ENCODE measurements around the gene SPRR2A. TPM values are rescaled to one million over a fixed set of nuclear protein-coding genes. Genes with fewer than 3 reads are reported as not detected.

SPRR2A gene
- total RNA-seq, 5 donors from 2014 or later (not counting 1 experiment from before 2014, with no cell fraction given): not detected

DNA sequence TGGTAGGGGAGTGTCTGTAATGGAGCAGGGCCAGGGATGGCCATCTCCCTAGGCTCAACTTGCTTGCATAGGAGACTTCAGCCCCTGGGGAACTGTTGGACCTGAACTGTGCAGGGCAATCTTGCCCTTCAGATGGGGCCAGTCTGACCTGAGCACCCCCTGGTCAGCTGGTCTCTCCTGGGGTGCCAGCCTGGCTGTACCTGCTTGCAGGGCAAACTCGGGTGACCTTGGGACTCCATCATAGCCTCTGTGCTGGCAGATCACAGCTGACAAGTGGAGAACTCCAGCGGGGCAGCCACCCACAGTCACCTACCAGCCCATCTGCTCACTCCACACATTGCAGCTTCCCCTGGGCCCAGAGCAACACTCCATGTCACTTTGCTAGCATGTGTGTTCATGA lies 8.1 kb downstream of the SPRR2A start:
- Mint-ChIP-seq H3K36me3 (no peaks in the 10 kb centered on the region), H3K27me3 (peaks cover 27 to 45% of the 10 kb centered on the region in 2 donors), H3K4me3 (no peak overlapping the region), H3K4me1 (no peaks in the 10 kb centered on the region), H3K9me3 (peaks cover 0 to 8% (median 5%) of the 10 kb centered on the region in 3 donors), H3K27ac (no peak overlapping the region)
- Histone ChIP-seq H3K36me3 (ENCODE audit: control insufficient read depth in 2 of 2, extremely low read depth in 1 of 2, insufficient read depth in 1 of 2, low read length in 1 of 2) (no peaks in the 10 kb centered on the region), H3K4me1 (ENCODE audit: control insufficient read depth in 1 of 2, extremely low read depth in 1 of 2, insufficient read depth in 2 of 2, low read length in 2 of 2) (no peaks in the 10 kb centered on the region), H3K27ac (ENCODE audit: low read length) (no peak overlapping the region), H3K4me3 (ENCODE audit: control insufficient read depth in 1 of 2, extremely low read depth in 1 of 2, low read length in 1 of 2) (no peak overlapping the region), H3K9me3 (no peaks in the 10 kb centered on the region), H3K27me3 (replicated peaks in 1 of 2; ENCODE audit: control insufficient read depth in 2 of 2, extremely low read depth in 1 of 2, insufficient read depth in 2 of 2, low read length in 1 of 2) (peaks cover 0 to 14% of the 10 kb centered on the region in 2 experiments)
- DNase-seq (no peak), ATAC-seq (replicated peaks in 1 of 4) (no peak)
- ChIA-PET CTCF (no interaction called here), POLR2A (no interaction called here)
- 89% methylated on average over 1 of the region's 2 CpGs for WGBS (ENCODE audit: insufficient coverage)

DNA sequence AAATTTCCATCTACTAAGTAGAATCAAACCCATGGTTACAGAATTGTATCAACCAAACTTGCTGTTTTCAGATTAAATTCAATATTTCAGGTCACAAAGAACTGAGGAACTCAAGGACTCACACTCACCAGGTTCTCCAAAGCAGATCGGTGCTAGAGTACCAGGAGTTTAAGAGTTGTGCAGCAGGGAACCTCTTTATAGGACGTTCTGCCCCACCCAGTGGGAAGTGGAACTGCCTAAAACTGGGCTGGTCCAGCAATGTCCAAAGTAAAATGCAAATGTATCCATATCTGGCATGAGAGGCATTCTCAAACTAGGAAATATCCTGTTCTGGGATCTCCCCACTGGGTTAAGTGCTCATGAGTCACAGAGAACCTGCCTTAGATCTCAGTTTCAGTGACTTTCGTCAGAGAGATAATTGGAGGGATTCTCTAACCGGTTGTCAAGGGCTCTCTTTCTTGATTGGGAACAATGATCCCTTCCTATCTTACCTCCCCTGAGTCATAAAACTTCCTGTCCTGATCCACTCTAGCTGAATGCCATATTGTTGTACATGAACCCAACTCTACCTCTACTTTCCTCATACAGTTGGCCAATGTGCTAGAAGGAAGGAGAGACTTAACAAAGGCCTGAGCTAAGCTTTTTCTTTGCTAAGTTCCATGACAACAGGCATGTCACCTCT lies 16.2 kb downstream of the SPRR2A start, which contains the start of gene SPRR2D:
TSS of gene SPRR2D (minus strand) at position 171 of the 682 bp plus-strand sequence. CDS start 774 bp downstream, outside the sequence.
- no CpG with 5 or more reads among the region's 4 CpGs for WGBS (ENCODE audit: insufficient coverage)
- CTCF ChIA-PET: no interaction called here
- Histone ChIP-seq H3K9me3 (no peaks in the 10 kb centered on the region), H3K27me3 (replicated peaks in 1 of 2; ENCODE audit: control insufficient read depth in 2 of 2, extremely low read depth in 1 of 2, insufficient read depth in 2 of 2, low read length in 1 of 2) (peaks cover 0 to 2% of the 10 kb centered on the region in 2 experiments), H3K4me1 (ENCODE audit: control insufficient read depth in 1 of 2, extremely low read depth in 1 of 2, insufficient read depth in 2 of 2, low read length in 2 of 2) (no peaks in the 10 kb centered on the region), H3K27ac (ENCODE audit: low read length) (no peak within 1 kb of the TSS), H3K36me3 (ENCODE audit: control insufficient read depth in 2 of 2, extremely low read depth in 1 of 2, insufficient read depth in 1 of 2, low read length in 1 of 2) (no peaks in the 10 kb centered on the region), H3K4me3 (ENCODE audit: control insufficient read depth in 1 of 2, extremely low read depth in 1 of 2, low read length in 1 of 2) (no peak within 1 kb of the TSS)
- H3K27me3 Mint-ChIP-seq: peaks cover 52 to 61% of the 10 kb centered on the region in 2 donors
- DNase-seq: no peak
- H3K27ac Mint-ChIP-seq: no peak within 1 kb of the TSS
- H3K36me3 Mint-ChIP-seq: no peaks in the 10 kb centered on the region
- no peaks in the 10 kb centered on the region for H3K9me3 Mint-ChIP-seq
- POLR2A ChIA-PET: no interaction called here
- ATAC-seq (replicated peaks in 1 of 4): no peak
- H3K4me3 Mint-ChIP-seq: no peak within 1 kb of the TSS
- no peaks in the 10 kb centered on the region for H3K4me1 Mint-ChIP-seq

DNA sequence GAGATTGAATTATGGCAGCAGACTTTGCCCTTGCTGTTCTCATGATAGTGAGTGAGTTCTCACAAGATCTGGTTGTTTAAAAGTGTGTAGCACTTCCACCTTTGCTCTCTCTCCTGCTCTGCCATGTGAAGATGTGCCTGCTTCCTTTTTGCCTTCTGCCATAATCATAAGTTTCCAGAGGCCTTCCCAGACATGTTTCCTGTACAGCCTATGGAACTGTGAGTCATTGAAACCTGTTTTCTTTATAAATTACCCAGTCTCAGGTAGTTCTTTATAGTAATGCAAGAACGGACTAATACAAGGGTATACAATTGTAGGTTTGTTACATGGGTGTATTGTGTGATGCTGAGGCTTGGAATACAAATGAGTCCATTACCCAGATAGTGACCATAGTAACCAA lies 22.1 kb downstream of the SPRR2A start:
- no peak overlapping the region for H3K4me3 ChIP-seq (ENCODE audit: control insufficient read depth in 1 of 2, extremely low read depth in 1 of 2, low read length in 1 of 2)
- DNase-seq (no peak), ATAC-seq (replicated peaks in 1 of 4) (no peak)
- CTCF ChIA-PET: no interaction called here
- no CpG with 5 or more reads among the region's 1 CpG for WGBS (ENCODE audit: insufficient coverage)
- Mint-ChIP-seq H3K27me3 (peaks cover 26 to 45% of the 10 kb centered on the region in 2 donors), H3K27ac (no peak overlapping the region), H3K36me3 (no peaks in the 10 kb centered on the region), H3K4me1 (no peaks in the 10 kb centered on the region), H3K9me3 (no peaks in the 10 kb centered on the region), H3K4me3 (no peak overlapping the region)
- no peak overlapping the region for H3K27ac ChIP-seq (ENCODE audit: low read length)
- H3K4me1 ChIP-seq (ENCODE audit: control insufficient read depth in 1 of 2, extremely low read depth in 1 of 2, insufficient read depth in 2 of 2, low read length in 2 of 2): no peaks in the 10 kb centered on the region
- POLR2A ChIA-PET: no interaction called here
- no peaks in the 10 kb centered on the region for H3K36me3 ChIP-seq (ENCODE audit: control insufficient read depth in 2 of 2, extremely low read depth in 1 of 2, insufficient read depth in 1 of 2, low read length in 1 of 2)
- peaks cover 0 to 5% of the 10 kb centered on the region in 2 experiments for H3K27me3 ChIP-seq (replicated peaks in 1 of 2; ENCODE audit: control insufficient read depth in 2 of 2, extremely low read depth in 1 of 2, insufficient read depth in 2 of 2, low read length in 1 of 2)
- H3K9me3 ChIP-seq: no peaks in the 10 kb centered on the region

DNA sequence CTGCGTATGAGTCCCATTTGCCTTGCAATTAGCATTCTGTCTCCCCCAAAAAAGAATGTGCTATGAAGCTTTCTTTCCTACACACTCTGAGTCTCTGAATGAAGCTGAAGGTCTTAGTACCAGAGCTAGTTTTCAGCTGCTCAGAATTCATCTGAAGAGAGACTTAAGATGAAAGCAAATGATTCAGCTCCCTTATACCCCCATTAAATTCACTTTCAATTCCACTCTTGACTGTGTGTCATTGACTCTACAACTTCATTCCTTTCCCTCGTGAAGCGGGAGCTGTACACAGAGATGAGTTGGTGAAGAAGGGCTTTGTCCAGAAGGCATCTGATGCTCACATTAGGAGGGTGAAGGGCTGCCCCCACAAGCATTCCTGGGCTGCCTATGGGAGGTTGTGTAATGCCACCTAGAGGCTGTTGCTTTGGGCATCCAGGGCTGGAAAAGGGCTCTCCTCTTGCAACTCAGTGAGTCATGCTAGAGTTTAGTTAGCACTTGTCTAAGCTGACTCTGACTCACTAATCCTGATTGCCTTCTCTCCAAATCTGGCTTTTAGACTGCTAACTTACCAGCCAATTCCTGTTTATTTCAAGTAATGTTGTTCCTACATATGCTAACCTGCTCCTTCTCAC lies 24.5 kb downstream of the SPRR2A start:
- Mint-ChIP-seq H3K27me3 (peaks cover 19 to 40% of the 10 kb centered on the region in 2 donors), H3K9me3 (no peaks in the 10 kb centered on the region), H3K4me3 (no peak overlapping the region), H3K36me3 (no peaks in the 10 kb centered on the region), H3K4me1 (no peaks in the 10 kb centered on the region), H3K27ac (no peak overlapping the region)
- no peaks in the 10 kb centered on the region for H3K9me3 ChIP-seq
- DNase-seq (no peak), ATAC-seq (replicated peaks in 1 of 4) (no peak)
- no peaks in the 10 kb centered on the region for H3K4me1 ChIP-seq (ENCODE audit: control insufficient read depth in 1 of 2, extremely low read depth in 1 of 2, insufficient read depth in 2 of 2, low read length in 2 of 2)
- POLR2A ChIA-PET: no interaction called here
- CTCF ChIA-PET: no interaction called here
- WGBS (ENCODE audit: insufficient coverage): 0% methylated on average over 1 of the region's 3 CpGs
- H3K27ac ChIP-seq (ENCODE audit: low read length): no peak overlapping the region
- H3K36me3 ChIP-seq (ENCODE audit: control insufficient read depth in 2 of 2, extremely low read depth in 1 of 2, insufficient read depth in 1 of 2, low read length in 1 of 2): no peaks in the 10 kb centered on the region
- H3K27me3 ChIP-seq (replicated peaks in 1 of 2; ENCODE audit: control insufficient read depth in 2 of 2, extremely low read depth in 1 of 2, insufficient read depth in 2 of 2, low read length in 1 of 2): peaks cover 2 to 5% of the 10 kb centered on the region in 2 experiments
- no peak overlapping the region for H3K4me3 ChIP-seq (ENCODE audit: control insufficient read depth in 1 of 2, extremely low read depth in 1 of 2, low read length in 1 of 2)

GRCh38 chr1:153032073-153032472 lies 25.2 kb downstream of the SPRR2A start:
- CTCF ChIA-PET: no interaction called here

GRCh38 chr1:153030895-153031294 lies 26.4 kb downstream of the SPRR2A start, which contains the start of gene SPRR1B:
SPRR1B (plus strand) TSS chr1:153031203; CDS start chr1:153032346, 1,143 bp downstream.
- DNase-seq (no peak), ATAC-seq (replicated peaks in 1 of 4) (no peak)
- Histone ChIP-seq H3K9me3 (no peaks in the 10 kb centered on the region), H3K27me3 (replicated peaks in 1 of 2; ENCODE audit: control insufficient read depth in 2 of 2, extremely low read depth in 1 of 2, insufficient read depth in 2 of 2, low read length in 1 of 2) (peaks cover 2 to 5% of the 10 kb centered on the region in 2 experiments), H3K4me1 (ENCODE audit: control insufficient read depth in 1 of 2, extremely low read depth in 1 of 2, insufficient read depth in 2 of 2, low read length in 2 of 2) (no peaks in the 10 kb centered on the region), H3K27ac (ENCODE audit: low read length) (no peak within 1 kb of the TSS), H3K4me3 (ENCODE audit: control insufficient read depth in 1 of 2, extremely low read depth in 1 of 2, low read length in 1 of 2) (no peak within 1 kb of the TSS), H3K36me3 (ENCODE audit: control insufficient read depth in 2 of 2, extremely low read depth in 1 of 2, insufficient read depth in 1 of 2, low read length in 1 of 2) (no peaks in the 10 kb centered on the region)
- H3K36me3 Mint-ChIP-seq: no peaks in the 10 kb centered on the region
- no peaks in the 10 kb centered on the region for H3K4me1 Mint-ChIP-seq
- ChIA-PET POLR2A (no interaction called here), CTCF (no interaction called here)
- no peaks in the 10 kb centered on the region for H3K9me3 Mint-ChIP-seq
- H3K27me3 Mint-ChIP-seq: peaks cover 13 to 32% of the 10 kb centered on the region in 2 donors
- H3K4me3 Mint-ChIP-seq: no peak within 1 kb of the TSS
- H3K27ac Mint-ChIP-seq: no peak within 1 kb of the TSS

More at GRCh38 chr1:153032073-153032472, 25.2 kb downstream of the SPRR2A start:
- Histone ChIP-seq H3K27me3 (replicated peaks in 1 of 2; ENCODE audit: control insufficient read depth in 2 of 2, extremely low read depth in 1 of 2, insufficient read depth in 2 of 2, low read length in 1 of 2) (peaks cover 2 to 5% of the 10 kb centered on the region in 2 experiments), H3K27ac (ENCODE audit: low read length) (no peak overlapping the region), H3K9me3 (no peaks in the 10 kb centered on the region), H3K36me3 (ENCODE audit: control insufficient read depth in 2 of 2, extremely low read depth in 1 of 2, insufficient read depth in 1 of 2, low read length in 1 of 2) (no peaks in the 10 kb centered on the region), H3K4me1 (ENCODE audit: control insufficient read depth in 1 of 2, extremely low read depth in 1 of 2, insufficient read depth in 2 of 2, low read length in 2 of 2) (no peaks in the 10 kb centered on the region), H3K4me3 (ENCODE audit: control insufficient read depth in 1 of 2, extremely low read depth in 1 of 2, low read length in 1 of 2) (no peak overlapping the region)
- POLR2A ChIA-PET: no interaction called here
- ATAC-seq (replicated peaks in 1 of 4) (no peak), DNase-seq (no peak)
- Mint-ChIP-seq H3K27me3 (peaks cover 17 to 37% of the 10 kb centered on the region in 2 donors), H3K4me1 (no peaks in the 10 kb centered on the region), H3K4me3 (no peak overlapping the region), H3K27ac (no peak overlapping the region), H3K9me3 (no peaks in the 10 kb centered on the region), H3K36me3 (no peaks in the 10 kb centered on the region)
